Measurements from ENCODE around the gene HDAC10.

Gene HDAC10

GRCh38 chr22:50216684-50217520 is 34.2 kb downstream of the HDAC10 start:
- H3K4me3 ChIP-seq (ENCODE audit: low read depth in 1 of 2, low read length in 2 of 2), result no peak overlapping the region

GRCh38 chr22:50216055-50216683 is 34.9 kb downstream of the HDAC10 start:
- Histone ChIP-seq H3K27me3 (ENCODE audit: control insufficient read depth in 1 of 2, insufficient read depth in 2 of 2, low read length in 2 of 2) (no peaks in the 10 kb centered on the region), H3K27ac (ENCODE audit: low read depth, low read length) (no peak overlapping the region), H3K9me3 (ENCODE audit: low read length) (no peaks in the 10 kb centered on the region), H3K36me3 (ENCODE audit: insufficient read depth, low read length) (peaks cover 64% of the 10 kb centered on the region), H3K4me3 (ENCODE audit: low read depth in 1 of 2, low read length in 2 of 2) (no peak overlapping the region), H3K9ac (ENCODE audit: low read length) (no peak overlapping the region), H3K4me1 (ENCODE audit: insufficient read depth, low read length) (no peaks in the 10 kb centered on the region)

More at GRCh38 chr22:50216684-50217520, 34.2 kb downstream of the HDAC10 start:
- H3K9me3 ChIP-seq (ENCODE audit: low read length), result no peaks in the 10 kb centered on the region
- H3K27ac ChIP-seq (ENCODE audit: low read depth, low read length), result no peak overlapping the region
- H3K36me3 ChIP-seq (ENCODE audit: insufficient read depth, low read length), result peaks cover 69% of the 10 kb centered on the region
- no peaks in the 10 kb centered on the region for H3K27me3 ChIP-seq (ENCODE audit: control insufficient read depth in 1 of 2, insufficient read depth in 2 of 2, low read length in 2 of 2)
- H3K9ac ChIP-seq (ENCODE audit: low read length), result no peak overlapping the region
- no peaks in the 10 kb centered on the region for H3K4me1 ChIP-seq (ENCODE audit: insufficient read depth, low read length)

GRCh38 chr22:50215297-50216054 is 35.6 kb downstream of the HDAC10 start:
- Histone ChIP-seq H3K9ac (ENCODE audit: low read length) (no peak overlapping the region), H3K27ac (ENCODE audit: low read depth, low read length) (no peak overlapping the region), H3K36me3 (ENCODE audit: insufficient read depth, low read length) (peaks cover 64% of the 10 kb centered on the region), H3K4me3 (ENCODE audit: low read depth in 1 of 2, low read length in 2 of 2) (no peak overlapping the region), H3K4me1 (ENCODE audit: insufficient read depth, low read length) (no peaks in the 10 kb centered on the region), H3K27me3 (ENCODE audit: control insufficient read depth in 1 of 2, insufficient read depth in 2 of 2, low read length in 2 of 2) (no peaks in the 10 kb centered on the region), H3K9me3 (ENCODE audit: low read length) (no peaks in the 10 kb centered on the region)

GRCh38 chr22:50213263-50213662 is 37.8 kb downstream of the HDAC10 start:
- H3K4me3 ChIP-seq (ENCODE audit: low read depth in 1 of 2, low read length in 2 of 2), result no peak overlapping the region
- no peaks in the 10 kb centered on the region for H3K27me3 ChIP-seq (ENCODE audit: control insufficient read depth in 1 of 2, insufficient read depth in 2 of 2, low read length in 2 of 2)
- H3K27ac ChIP-seq (ENCODE audit: low read depth, low read length), result no peak overlapping the region
- no peak overlapping the region for H3K9ac ChIP-seq (ENCODE audit: low read length)
- H3K36me3 ChIP-seq (ENCODE audit: insufficient read depth, low read length), result peaks cover 60% of the 10 kb centered on the region
- H3K9me3 ChIP-seq (ENCODE audit: low read length), result no peaks in the 10 kb centered on the region
- H3K4me1 ChIP-seq (ENCODE audit: insufficient read depth, low read length), result no peaks in the 10 kb centered on the region

GRCh38 chr22:50211147-50211546 is 39.9 kb downstream of the HDAC10 start:
- Histone ChIP-seq H3K4me3 (ENCODE audit: low read depth in 1 of 2, low read length in 2 of 2) (no peak overlapping the region), H3K36me3 (ENCODE audit: insufficient read depth, low read length) (peaks cover 56% of the 10 kb centered on the region), H3K27me3 (ENCODE audit: control insufficient read depth in 1 of 2, insufficient read depth in 2 of 2, low read length in 2 of 2) (no peaks in the 10 kb centered on the region), H3K9me3 (ENCODE audit: low read length) (no peaks in the 10 kb centered on the region), H3K4me1 (ENCODE audit: insufficient read depth, low read length) (no peaks in the 10 kb centered on the region), H3K9ac (ENCODE audit: low read length) (no peak overlapping the region), H3K27ac (ENCODE audit: low read depth, low read length) (no peak overlapping the region)

GRCh38 chr22:50210378-50211139 is 40.5 kb downstream of the HDAC10 start:
- Histone ChIP-seq H3K4me3 (ENCODE audit: low read depth in 1 of 2, low read length in 2 of 2) (no peak overlapping the region), H3K27me3 (ENCODE audit: control insufficient read depth in 1 of 2, insufficient read depth in 2 of 2, low read length in 2 of 2) (no peaks in the 10 kb centered on the region), H3K9ac (ENCODE audit: low read length) (no peak overlapping the region), H3K27ac (ENCODE audit: low read depth, low read length) (no peak overlapping the region), H3K9me3 (ENCODE audit: low read length) (no peaks in the 10 kb centered on the region), H3K4me1 (ENCODE audit: insufficient read depth, low read length) (no peaks in the 10 kb centered on the region), H3K36me3 (ENCODE audit: insufficient read depth, low read length) (peaks cover 54% of the 10 kb centered on the region)

GRCh38 chr22:50209893-50210292 is 41.2 kb downstream of the HDAC10 start:
- no peak overlapping the region for H3K27ac ChIP-seq (ENCODE audit: low read depth, low read length)
- H3K36me3 ChIP-seq (ENCODE audit: insufficient read depth, low read length), result peaks cover 53% of the 10 kb centered on the region
- no peak overlapping the region for H3K9ac ChIP-seq (ENCODE audit: low read length)
- H3K4me1 ChIP-seq (ENCODE audit: insufficient read depth, low read length), result no peaks in the 10 kb centered on the region
- H3K9me3 ChIP-seq (ENCODE audit: low read length), result no peaks in the 10 kb centered on the region
- no peaks in the 10 kb centered on the region for H3K27me3 ChIP-seq (ENCODE audit: control insufficient read depth in 1 of 2, insufficient read depth in 2 of 2, low read length in 2 of 2)
- no peak overlapping the region for H3K4me3 ChIP-seq (ENCODE audit: low read depth in 1 of 2, low read length in 2 of 2)

- H3K4me1 ChIP-seq (ENCODE audit: insufficient read depth, low read length), result no peaks in the 10 kb centered on the region
- H3K36me3 ChIP-seq (ENCODE audit: insufficient read depth, low read length), result peaks cover 50% of the 10 kb centered on the region
- H3K27ac ChIP-seq (ENCODE audit: low read depth, low read length), result no peak overlapping the region
- H3K9ac ChIP-seq (ENCODE audit: low read length), result no peak overlapping the region
- no peaks in the 10 kb centered on the region for H3K27me3 ChIP-seq (ENCODE audit: control insufficient read depth in 1 of 2, insufficient read depth in 2 of 2, low read length in 2 of 2)
- H3K4me3 ChIP-seq (ENCODE audit: low read depth in 1 of 2, low read length in 2 of 2), result no peak overlapping the region
- H3K9me3 ChIP-seq (ENCODE audit: low read length), result no peaks in the 10 kb centered on the region
These were observed 41.8 kb downstream of the HDAC10 start for GRCh38 chr22:50208939-50209892.

- Histone ChIP-seq H3K36me3 (ENCODE audit: insufficient read depth, low read length) (peaks cover 54% of the 10 kb centered on the region), H3K27me3 (ENCODE audit: control insufficient read depth in 1 of 2, insufficient read depth in 2 of 2, low read length in 2 of 2) (no peaks in the 10 kb centered on the region), H3K4me3 (ENCODE audit: low read depth in 1 of 2, low read length in 2 of 2) (no peak overlapping the region), H3K4me1 (ENCODE audit: insufficient read depth, low read length) (no peaks in the 10 kb centered on the region), H3K27ac (ENCODE audit: low read depth, low read length) (no peak overlapping the region), H3K9me3 (ENCODE audit: low read length) (no peaks in the 10 kb centered on the region), H3K9ac (ENCODE audit: low read length) (no peak overlapping the region)
These were observed 42.6 kb downstream of the HDAC10 start for GRCh38 chr22:50208430-50208938.
